ENCODE measurements around the gene CABP1. TPM values are rescaled to one million over a fixed set of nuclear protein-coding genes. Genes with fewer than 3 reads are reported as not detected.

Gene CABP1
- total RNA-seq, 1 donor from 2014 or later = 0.27 TPM

- Mint-ChIP-seq H3K27ac (peak overlapping the region; percentile 63), H3K4me1 (peaks cover 47% of the 10 kb centered on the region), H3K36me3 (ENCODE audit: low read depth) (peaks cover 9% of the 10 kb centered on the region), H3K27me3 (no peaks in the 10 kb centered on the region), H3K4me3 (peak overlapping the region; percentile 86), H3K9me3 (no peaks in the 10 kb centered on the region)
- TF ChIP-seq CTCF (IDR thresholded peaks at IDR 0.05) = no peak
- no peak for ATAC-seq (ENCODE audit: low read depth)
- intact Hi-C loops (cut with micrococcal nuclease) = loop anchor here (1.0 to 5.0 kb wide), 6 partner anchors 27 to 485 kb away; partner anchors contain the start of genes COX6A1, RNF10, RPLP0 and SPPL3
- no peak for DNase-seq
- ChIA-PET CTCF (interaction anchor here (1.4 to 3.5 kb wide), 2 partner anchors 39 to 284 kb away, joined by 3 to 63 read pairs; no protein-coding TSS in a partner anchor), POLR2A (interaction anchor here (0.7 to 5.7 kb wide), 7 partner anchors 10 to 284 kb away, joined by 3 to 59 read pairs (median 7); partner anchors contain the start of gene UNC119B)
Measured at GRCh38 chr12:120687578-120688289, 47.3 kb downstream of the CABP1 start.

GRCh38 chr12:120688527-120689071 is 48.2 kb downstream of the CABP1 start:
- no peak for TF ChIP-seq CTCF (IDR thresholded peaks at IDR 0.05)
- ATAC-seq (ENCODE audit: low read depth) (no peak), DNase-seq (no peak)
- Mint-ChIP-seq H3K9me3 (no peaks in the 10 kb centered on the region), H3K4me1 (peaks cover 43% of the 10 kb centered on the region), H3K36me3 (ENCODE audit: low read depth) (peaks cover 13% of the 10 kb centered on the region), H3K4me3 (peak overlapping the region; percentile 86), H3K27me3 (no peaks in the 10 kb centered on the region), H3K27ac (no peak overlapping the region)
- ChIA-PET POLR2A (interaction anchor here (0.7 to 5.7 kb wide), 4 partner anchors 10 to 40 kb away, joined by 4 to 59 read pairs (median 32); no protein-coding TSS in a partner anchor), CTCF (interaction anchor here (3.5 kb wide), 1 partner anchor 40 kb away, joined by 63 read pairs; no protein-coding TSS in a partner anchor)
- intact Hi-C loops (cut with micrococcal nuclease) = loop anchor here (5.0 kb wide), 2 partner anchors 214 to 486 kb away; partner anchors contain the start of genes RPLP0 and SPPL3

GRCh38 chr12:120689397-120690082 is 49.1 kb downstream of the CABP1 start:
- ATAC-seq (ENCODE audit: low read depth) = no peak
- peak overlapping the region; percentile 32 for H3K4me3 Mint-ChIP-seq
- intact Hi-C loops (cut with micrococcal nuclease) = loop anchor here (5.0 kb wide), 2 partner anchors 213 to 487 kb away; partner anchors contain the start of genes RPLP0 and SPPL3
- no peak overlapping the region for H3K27ac Mint-ChIP-seq
- H3K9me3 Mint-ChIP-seq = no peaks in the 10 kb centered on the region
- H3K36me3 Mint-ChIP-seq (ENCODE audit: low read depth) = peaks cover 21% of the 10 kb centered on the region
- no peaks in the 10 kb centered on the region for H3K27me3 Mint-ChIP-seq
- POLR2A ChIA-PET = interaction anchor here (5.7 kb wide), 1 partner anchor 20 kb away, joined by 55 read pairs; no protein-coding TSS in a partner anchor
- TF ChIP-seq CTCF (IDR thresholded peaks at IDR 0.05) = no peak
- CTCF ChIA-PET = interaction anchor here (0.9 to 1.4 kb wide), 3 partner anchors 40 to 282 kb away, joined by 3 to 6 read pairs (median 4); no protein-coding TSS in a partner anchor
- H3K4me1 Mint-ChIP-seq = peaks cover 39% of the 10 kb centered on the region
- no peak for DNase-seq

GRCh38 chr12:120690083-120690450 is 49.6 kb downstream of the CABP1 start:
- Mint-ChIP-seq H3K27me3 (no peaks in the 10 kb centered on the region), H3K4me3 (no peak overlapping the region), H3K9me3 (no peaks in the 10 kb centered on the region), H3K27ac (no peak overlapping the region), H3K36me3 (ENCODE audit: low read depth) (peaks cover 27% of the 10 kb centered on the region), H3K4me1 (peaks cover 34% of the 10 kb centered on the region)
- TF ChIP-seq CTCF (IDR thresholded peaks at IDR 0.05) = no peak
- intact Hi-C loops (cut with micrococcal nuclease) = no loop called here
- no peak for ATAC-seq (ENCODE audit: low read depth)
- ChIA-PET CTCF (interaction anchor here (0.9 to 1.4 kb wide), 3 partner anchors 40 to 282 kb away, joined by 3 to 6 read pairs (median 4); no protein-coding TSS in a partner anchor), POLR2A (no interaction called here)
- no peak for DNase-seq
